ENCODE data around the gene PDE9A.

DNA sequence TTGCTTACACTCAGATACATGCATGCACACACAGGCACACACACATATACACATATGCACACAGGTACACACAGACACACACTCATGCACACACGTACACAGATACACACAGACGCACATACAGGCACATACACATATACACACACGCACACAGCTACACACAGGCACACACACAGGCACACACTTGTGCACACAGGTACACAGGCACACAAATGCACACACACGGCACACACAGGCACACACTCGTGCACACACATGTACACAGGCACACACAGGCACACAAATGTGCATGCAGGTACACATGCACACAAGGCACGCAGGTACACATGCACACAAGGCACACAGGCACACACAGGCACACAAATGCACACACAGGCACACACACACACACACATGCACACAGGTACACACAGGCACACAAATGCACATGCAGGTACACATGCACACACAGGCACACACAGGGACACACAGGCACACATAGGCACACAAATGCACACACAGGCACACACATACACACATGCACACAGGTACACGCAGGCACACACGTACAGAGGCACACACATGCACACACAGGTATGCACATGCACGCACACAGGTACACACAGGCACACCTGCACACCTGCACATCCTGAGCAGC, 115.9 kb downstream of the PDE9A start:
- TF ChIP-seq, protein P1, sequence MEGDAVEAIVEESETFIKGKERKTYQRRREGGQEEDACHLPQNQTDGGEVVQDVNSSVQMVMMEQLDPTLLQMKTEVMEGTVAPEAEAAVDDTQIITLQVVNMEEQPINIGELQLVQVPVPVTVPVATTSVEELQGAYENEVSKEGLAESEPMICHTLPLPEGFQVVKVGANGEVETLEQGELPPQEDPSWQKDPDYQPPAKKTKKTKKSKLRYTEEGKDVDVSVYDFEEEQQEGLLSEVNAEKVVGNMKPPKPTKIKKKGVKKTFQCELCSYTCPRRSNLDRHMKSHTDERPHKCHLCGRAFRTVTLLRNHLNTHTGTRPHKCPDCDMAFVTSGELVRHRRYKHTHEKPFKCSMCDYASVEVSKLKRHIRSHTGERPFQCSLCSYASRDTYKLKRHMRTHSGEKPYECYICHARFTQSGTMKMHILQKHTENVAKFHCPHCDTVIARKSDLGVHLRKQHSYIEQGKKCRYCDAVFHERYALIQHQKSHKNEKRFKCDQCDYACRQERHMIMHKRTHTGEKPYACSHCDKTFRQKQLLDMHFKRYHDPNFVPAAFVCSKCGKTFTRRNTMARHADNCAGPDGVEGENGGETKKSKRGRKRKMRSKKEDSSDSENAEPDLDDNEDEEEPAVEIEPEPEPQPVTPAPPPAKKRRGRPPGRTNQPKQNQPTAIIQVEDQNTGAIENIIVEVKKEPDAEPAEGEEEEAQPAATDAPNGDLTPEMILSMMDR (conservative IDR thresholded peaks at IDR 0.05) = no peak
- no peak for TF ChIP-seq EZH2 (IDR thresholded peaks at IDR 0.05; ENCODE audit: low read depth)
